ENCODE data around the gene ZNF366. TPM values are rescaled to one million over a fixed set of nuclear protein-coding genes. Genes with fewer than 3 reads are reported as not detected.
A peak's percentile ranks its signal among the peaks of the same experiment; 100 is the strongest.

Gene ZNF366
- total and polyA plus RNA-seq, 2 of the 13 experiments (the other 11 are each of a cell fraction or from before 2014, with no cell fraction given), result not detected

GRCh38 chr5:72477644-72478043, 29.6 kb downstream of the ZNF366 start:
- 3% methylated on average over 4 of the region's 4 CpGs for WGBS (ENCODE audit: low lambda C conversion rate)
- no peak overlapping the region for H2AFZ ChIP-seq (ENCODE audit: low read length)

More at GRCh38 chr5:72477644-72478043, 29.6 kb downstream of the ZNF366 start:
- Histone ChIP-seq H3K4me2 (ENCODE audit: low read depth, low read length) (no peak overlapping the region), H3K4me1 (ENCODE audit: insufficient read depth, low read length) (no peaks in the 10 kb centered on the region), H3K79me2 (ENCODE audit: insufficient read depth, low read length) (no peaks in the 10 kb centered on the region), H3K27ac (ENCODE audit: extremely low read length, insufficient read depth, low read length) (no peak overlapping the region), H4K20me1 (ENCODE audit: insufficient read depth, low read length) (no peaks in the 10 kb centered on the region), H3K4me3 (replicated peaks in 1 of 3; ENCODE audit: insufficient read depth in 1 of 3, low read depth in 2 of 3, low read length in 3 of 3) (no peak overlapping the region), H3K36me3 (replicated peaks in 1 of 2; ENCODE audit: control insufficient read depth in 1 of 2, insufficient read depth in 2 of 2, low read length in 2 of 2) (no peaks in the 10 kb centered on the region), H3K9ac (ENCODE audit: insufficient read depth, low read depth, low read length) (no peak overlapping the region), H3K27me3 (ENCODE audit: control insufficient read depth in 1 of 2, insufficient read depth in 2 of 2, low read length in 2 of 2) (peaks cover 0 to 4% of the 10 kb centered on the region in 2 experiments; a peak in 1 of 5 replicates), H3K9me3 (ENCODE audit: low read length) (no peaks in the 10 kb centered on the region)
- no peak for FAIRE-seq
- ATAC-seq, result no peak
- in situ Hi-C loops (cut with HindIII; ENCODE audit: extremely low pct_ligation_motif_present, low pct_unique_long_range_greater_than_20kb) (no loop called here), intact Hi-C loops (cut with micrococcal nuclease; ENCODE audit: unreplicated experiment) (no loop called here)
- ChIA-PET CTCF (ENCODE audit: low intra/inter-chr PET ratio, low total read pairs) (no interaction called here), POLR2A (no interaction called here)
- TF ChIP-seq PRMT3 (CRISPR knock-in tag; IDR thresholded peaks at IDR 0.05; ENCODE audit: borderline replicate concordance, low read depth), result no peak
- no peak for TF ChIP-seq SOX13 (IDR thresholded peaks at IDR 0.05)
- TF ChIP-seq SOX13 (CRISPR knock-in tag; conservative IDR thresholded peaks at IDR 0.05 in 1 of 2, IDR thresholded peaks at IDR 0.05 in 1 of 2), result no peak
- TF ChIP-seq TIGD3 (CRISPR knock-in tag; IDR thresholded peaks at IDR 0.05; ENCODE audit: borderline replicate concordance), result no peak
- TF ChIP-seq ZBTB40 (IDR thresholded peaks at IDR 0.05), result no peak
- peak; percentile 34; the same call in 1 of the 2 replicates for TF ChIP-seq ZBTB40 (CRISPR knock-in tag; IDR thresholded peaks at IDR 0.05)
- no peak for TF ChIP-seq ZFP41 (CRISPR knock-in tag; IDR thresholded peaks at IDR 0.05; ENCODE audit: borderline replicate concordance)
- BruUV-seq (replicated peaks), result no TSS peak
- DNase-seq (ENCODE audit: low spot score), result no peak

Measured in HepG2 (cell line).